Choroid plexus epithelial cell (primary cell): ENCODE measurements around the gene OGT.
A peak's percentile ranks its signal among the peaks of the same experiment; 100 is the strongest.

ENCODE experiments used
- DNase-seq: peaks from one replicate; pipeline ENCODE4 v3.0.0-alpha.2; 2010; ENCODE audit warnings: low read depth
- H3K4me3 ChIP-seq: 2 replicates; pipeline ENCODE4 v1.5.1; 2011; ENCODE audit warnings: low read depth, mild to moderate bottlenecking, control low read depth, low read length, moderate library complexity
- CTCF ChIP-seq: conservative IDR thresholded peaks from 2 replicates; pipeline ENCODE4 v1.5.1; 2011; ENCODE audit warnings: low read depth, mild to moderate bottlenecking, control low read depth, inconsistent platforms, low read length, moderate library complexity

Gene OGT

GRCh38 chrX:71540801-71541200, 7.9 kb downstream of the OGT start:
- no peak for DNase-seq
- H3K4me3 ChIP-seq: no peak overlapping the region
- TF ChIP-seq CTCF: no peak

- no peak for TF ChIP-seq CTCF
- peak; percentile 66 for DNase-seq
- no peak overlapping the region for H3K4me3 ChIP-seq
These were observed 8.5 kb downstream of the OGT start for GRCh38 chrX:71541210-71542022.

- TF ChIP-seq CTCF: no peak
- H3K4me3 ChIP-seq: no peak overlapping the region
- DNase-seq: peak; percentile 70
These were observed 9.5 kb downstream of the OGT start for GRCh38 chrX:71542411-71542810.

GRCh38 chrX:71542825-71543224, 9.9 kb downstream of the OGT start:
- H3K4me3 ChIP-seq: no peak overlapping the region
- DNase-seq: no peak
- no peak for TF ChIP-seq CTCF

- DNase-seq: peak; percentile 68
- TF ChIP-seq CTCF: no peak
- H3K4me3 ChIP-seq: no peak overlapping the region
These were observed 10.4 kb downstream of the OGT start for GRCh38 chrX:71543316-71543715.

- no peak for DNase-seq
- no peak overlapping the region for H3K4me3 ChIP-seq
- TF ChIP-seq CTCF: no peak
These were observed 12.5 kb downstream of the OGT start for GRCh38 chrX:71545364-71545763.

GRCh38 chrX:71546879-71547278, 14.0 kb downstream of the OGT start:
- no peak for TF ChIP-seq CTCF
- H3K4me3 ChIP-seq: no peak overlapping the region
- no peak for DNase-seq
